Measurements from ENCODE around the gene VMAC. TPM values are rescaled to one million over a fixed set of nuclear protein-coding genes. Genes with fewer than 3 reads are reported as not detected.

VMAC gene
- total and polyA plus RNA-seq, 2 donors (not counting 1 experiment from before 2014, with no cell fraction given), result 27.1 to 27.2 TPM

DNA sequence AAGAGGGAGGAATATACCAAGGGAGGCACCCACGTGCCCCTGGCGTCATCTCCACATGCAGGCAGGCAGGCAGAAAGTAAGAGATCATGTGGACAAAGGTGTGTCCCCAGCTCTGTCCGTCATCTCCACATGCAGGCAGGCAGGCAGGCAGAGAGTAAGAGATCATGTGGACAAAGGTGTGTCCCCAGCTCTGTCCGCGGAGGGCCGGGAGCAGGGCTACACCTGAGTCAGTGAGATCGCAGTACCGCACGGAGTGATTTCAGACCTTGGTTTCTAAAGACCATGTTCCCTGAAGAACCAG lies 31.6 kb downstream of the VMAC start:
- no peaks in the 10 kb centered on the region for H3K4me1 ChIP-seq (ENCODE audit: control insufficient read depth in 2 of 2, insufficient read depth in 2 of 2, low read length in 2 of 2)
- Mint-ChIP-seq H3K27ac (no peak overlapping the region), H3K4me3 (no peak overlapping the region), H3K9me3 (ENCODE audit: insufficient read depth) (no peaks in the 10 kb centered on the region), H3K4me1 (no peaks in the 10 kb centered on the region), H3K27me3 (no peaks in the 10 kb centered on the region)
- H3K4me3 ChIP-seq (ENCODE audit: control extremely low read depth in 1 of 5, extremely low read depth in 1 of 5, insufficient read depth in 1 of 5, low read depth in 2 of 5, low read length in 4 of 5), result no peak overlapping the region
- H3K4me2 ChIP-seq (replicated peaks; ENCODE audit: low read depth, low read length, poor library complexity, severe bottlenecking), result no peak overlapping the region
- H2AFZ ChIP-seq (ENCODE audit: insufficient read depth, low read depth, low read length, poor library complexity, severe bottlenecking), result no peak overlapping the region
- H3K9ac ChIP-seq (ENCODE audit: low read length), result no peak overlapping the region
- peaks cover 62% of the 10 kb centered on the region for H3K79me2 ChIP-seq (ENCODE audit: control insufficient read depth, insufficient read depth, low read length)
- H4K20me1 ChIP-seq (ENCODE audit: control insufficient read depth, insufficient read depth, low read length, poor library complexity, severe bottlenecking), result peaks cover 83% of the 10 kb centered on the region
- WGBS (ENCODE audit: insufficient coverage), result 98% methylated on average over 9 of the region's 9 CpGs
- ATAC-seq (ENCODE audit: low read depth) (no peak), DNase-seq (no peak)
- ChIA-PET CTCF (interaction anchor here (0.6 to 1.5 kb wide), 2 partner anchors 32 to 112 kb away, joined by 4 read pairs; no protein-coding TSS in a partner anchor), POLR2A (no interaction called here)
- TF ChIP-seq EZH2 (IDR thresholded peaks at IDR 0.05; ENCODE audit: borderline replicate concordance, insufficient read depth, low read depth, low read length, poor library complexity, severe bottlenecking), result no peak
- TF ChIP-seq, protein P1, sequence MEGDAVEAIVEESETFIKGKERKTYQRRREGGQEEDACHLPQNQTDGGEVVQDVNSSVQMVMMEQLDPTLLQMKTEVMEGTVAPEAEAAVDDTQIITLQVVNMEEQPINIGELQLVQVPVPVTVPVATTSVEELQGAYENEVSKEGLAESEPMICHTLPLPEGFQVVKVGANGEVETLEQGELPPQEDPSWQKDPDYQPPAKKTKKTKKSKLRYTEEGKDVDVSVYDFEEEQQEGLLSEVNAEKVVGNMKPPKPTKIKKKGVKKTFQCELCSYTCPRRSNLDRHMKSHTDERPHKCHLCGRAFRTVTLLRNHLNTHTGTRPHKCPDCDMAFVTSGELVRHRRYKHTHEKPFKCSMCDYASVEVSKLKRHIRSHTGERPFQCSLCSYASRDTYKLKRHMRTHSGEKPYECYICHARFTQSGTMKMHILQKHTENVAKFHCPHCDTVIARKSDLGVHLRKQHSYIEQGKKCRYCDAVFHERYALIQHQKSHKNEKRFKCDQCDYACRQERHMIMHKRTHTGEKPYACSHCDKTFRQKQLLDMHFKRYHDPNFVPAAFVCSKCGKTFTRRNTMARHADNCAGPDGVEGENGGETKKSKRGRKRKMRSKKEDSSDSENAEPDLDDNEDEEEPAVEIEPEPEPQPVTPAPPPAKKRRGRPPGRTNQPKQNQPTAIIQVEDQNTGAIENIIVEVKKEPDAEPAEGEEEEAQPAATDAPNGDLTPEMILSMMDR (IDR thresholded peaks at IDR 0.05), result no peak
- H3K9me3 ChIP-seq (ENCODE audit: control extremely low read depth in 1 of 3, control insufficient read depth in 2 of 3, insufficient read depth in 1 of 3, low read length in 2 of 3), result no peaks in the 10 kb centered on the region
- intact Hi-C loops (cut with micrococcal nuclease), result no loop called here
- H3K27ac ChIP-seq (ENCODE audit: low read length in 2 of 2), result no peak overlapping the region
- peaks cover 2 to 71% of the 10 kb centered on the region in 2 experiments for H3K36me3 ChIP-seq (replicated peaks in 1 of 2; ENCODE audit: control extremely low read depth in 1 of 2, control insufficient read depth in 1 of 2, extremely low read depth in 1 of 2, insufficient read depth in 2 of 2, low read length in 1 of 2)
- no peaks in the 10 kb centered on the region for H3K27me3 ChIP-seq (replicated peaks in 1 of 4; ENCODE audit: control extremely low read depth in 1 of 4, control insufficient read depth in 3 of 4, insufficient read depth in 4 of 4, low read length in 3 of 4)

- Mint-ChIP-seq H3K27me3 (no peaks in the 10 kb centered on the region), H3K9me3 (ENCODE audit: insufficient read depth) (no peaks in the 10 kb centered on the region), H3K4me1 (no peaks in the 10 kb centered on the region), H3K4me3 (no peak overlapping the region), H3K27ac (no peak overlapping the region)
- ChIA-PET CTCF (no interaction called here), POLR2A (no interaction called here)
- DNase-seq, result no peak
- no peak overlapping the region for H3K9ac ChIP-seq (ENCODE audit: low read length)
- no peaks in the 10 kb centered on the region for H3K4me1 ChIP-seq (ENCODE audit: control insufficient read depth in 2 of 2, insufficient read depth in 2 of 2, low read length in 2 of 2)
- H3K27ac ChIP-seq (ENCODE audit: low read length in 2 of 2), result no peak overlapping the region
- 82% methylated on average over 9 of the region's 10 CpGs for WGBS (ENCODE audit: insufficient coverage)
- peaks cover 72% of the 10 kb centered on the region for H3K79me2 ChIP-seq (ENCODE audit: control insufficient read depth, insufficient read depth, low read length)
- no peaks in the 10 kb centered on the region for H3K9me3 ChIP-seq (ENCODE audit: control extremely low read depth in 1 of 3, control insufficient read depth in 2 of 3, insufficient read depth in 1 of 3, low read length in 2 of 3)
- H3K27me3 ChIP-seq (replicated peaks in 1 of 4; ENCODE audit: control extremely low read depth in 1 of 4, control insufficient read depth in 3 of 4, insufficient read depth in 4 of 4, low read length in 3 of 4), result no peaks in the 10 kb centered on the region
- no peak overlapping the region for H3K4me3 ChIP-seq (ENCODE audit: control extremely low read depth in 1 of 5, extremely low read depth in 1 of 5, insufficient read depth in 1 of 5, low read depth in 2 of 5, low read length in 4 of 5)
- intact Hi-C loops (cut with micrococcal nuclease), result no loop called here
- no peak for ATAC-seq (ENCODE audit: low read depth)
- peaks cover 92% of the 10 kb centered on the region for H4K20me1 ChIP-seq (ENCODE audit: control insufficient read depth, insufficient read depth, low read length, poor library complexity, severe bottlenecking)
- H3K36me3 ChIP-seq (replicated peaks in 1 of 2; ENCODE audit: control extremely low read depth in 1 of 2, control insufficient read depth in 1 of 2, extremely low read depth in 1 of 2, insufficient read depth in 2 of 2, low read length in 1 of 2), result peaks cover 2 to 66% of the 10 kb centered on the region in 2 experiments
- no peak overlapping the region for H3K4me2 ChIP-seq (replicated peaks; ENCODE audit: low read depth, low read length, poor library complexity, severe bottlenecking)
- H2AFZ ChIP-seq (ENCODE audit: insufficient read depth, low read depth, low read length, poor library complexity, severe bottlenecking), result no peak overlapping the region
- TF ChIP-seq, protein P1 (IDR thresholded peaks at IDR 0.05), result no peak
- no peak for TF ChIP-seq EZH2 (IDR thresholded peaks at IDR 0.05; ENCODE audit: borderline replicate concordance, insufficient read depth, low read depth, low read length, poor library complexity, severe bottlenecking)
Measured at GRCh38 chr19:5937550-5937949, 32.9 kb downstream of the VMAC start.

All from B cell (primary cell).